HCT116 (cell line): ENCODE results near the gene TBX5. TPM values are rescaled to one million over a fixed set of nuclear protein-coding genes. Genes with fewer than 3 reads are reported as not detected.

Source experiments
- ATAC-seq: fragments of 200-7000 bp; cut with Tn5 transposase; 2 replicates; pipeline ENCODE4 v1.9.1; 2020; ENCODE audit warnings: mild to moderate bottlenecking, moderate library complexity
- BruUV-seq: library from RNA; stranded (reverse); fragments of 400-500 nt; replicated peaks from 2 replicates; lab custom pipeline; 2021; lab: Mats Ljungman, UMichigan
- CTCF ChIA-PET: fragments of 300-600 bp; sonication (Branson Sonifier 250); formaldehyde crosslinking; loops from one replicate; lab custom pipeline; 2021; ENCODE audit warnings: antibody characterized with exemption; lab: Charles Lee
- POLR2A ChIA-PET: fragments of 300-600, 350-600 bp; sonication (Branson Sonifier 250); formaldehyde crosslinking; loops from one replicate; lab custom pipeline; 2021; ENCODE audit warnings: antibody characterized with exemption; lab: Charles Lee
- RAD21 ChIA-PET, 2 experiments: fragments of 300-600 bp; sonication (Branson Sonifier 250); formaldehyde crosslinking; loops; one replicate each; lab custom pipeline; 2023; ENCODE audit warnings: low total read pairs in 2 of 2; ENCODE audit not compliant: uncharacterized antibody in 2 of 2, unreplicated experiment in 2 of 2, low non-redundant PET in 1 of 2; lab: Charles Lee
- DNase-seq: peaks from one replicate; pipeline ENCODE4 v3.0.0-alpha.2; 2010; ENCODE audit warnings: low read depth, low spot score
- H2AFZ ChIP-seq: fragments of 200-600 bp; shearing (Covaris generic), sonication (generic); 2 replicates; pipeline ENCODE4 v1.6.1; 2017; ENCODE audit warnings: low read depth, mixed run types, mixed read lengths, antibody characterized with exemption, low read length; ENCODE audit not compliant: poor library complexity, severe bottlenecking
- H3K27ac ChIP-seq: 2 replicates; pipeline ENCODE4 v1.5.1; 2012; ENCODE audit warnings: low read depth, low read length
- H3K27me3 ChIP-seq: fragments of 200-600 bp; sonication (generic); 2 replicates; pipeline ENCODE4 v1.6.1; 2016; ENCODE audit warnings: mixed run types, low read length, mixed read lengths; ENCODE audit not compliant: insufficient read depth
- H3K36me3 ChIP-seq, 2 experiments: fragments of 200-500 bp in 1 of 2; fragments of 200-600 bp in 1 of 2; sonication (Bioruptor generic) in 1 of 2; sonication (generic) in 1 of 2; 2 replicates each; pipeline versions ENCODE4 v1.5.1 to v1.6.1; 2014 to 2016; ENCODE audit warnings: low read length in 2 of 2, inconsistent platforms in 1 of 2, mixed read lengths in 1 of 2, mixed run types in 1 of 2; ENCODE audit not compliant: insufficient read depth in 2 of 2, control insufficient read depth in 1 of 2
- H3K4me1 ChIP-seq, 2 experiments: fragments of 200-600 bp in 1 of 2; sonication (generic) in 1 of 2; 2 replicates each; pipeline versions ENCODE4 v1.5.1 to v1.6.1; 2012 to 2017; ENCODE audit warnings: low read length in 2 of 2, inconsistent platforms in 1 of 2, mild to moderate bottlenecking in 1 of 2, mixed read lengths in 1 of 2, mixed run types in 1 of 2, moderate library complexity in 1 of 2; ENCODE audit not compliant: insufficient read depth in 2 of 2, control insufficient read depth in 1 of 2
- H3K4me2 ChIP-seq: fragments of 200-600 bp; sonication (generic); 2 replicates; pipeline ENCODE4 v1.6.1; 2017; ENCODE audit warnings: mixed run types, low read length, mixed read lengths
- H3K4me3 ChIP-seq, 2 experiments: fragments of 200-600 bp in 1 of 2; sonication (generic) in 1 of 2; replicated peaks in 1 of 2; 2 replicates each; pipeline ENCODE4 v1.5.1; 2011 to 2016; ENCODE audit warnings: low read length in 2 of 2, control low read depth in 1 of 2, low read depth in 1 of 2, mild to moderate bottlenecking in 1 of 2, mixed read lengths in 1 of 2, mixed run types in 1 of 2
- H3K79me2 ChIP-seq: fragments of 200-600 bp; sonication (generic); 2 replicates; pipeline ENCODE4 v1.6.1; 2017; ENCODE audit warnings: mild to moderate bottlenecking, mixed run types, low read length, moderate library complexity, mixed read lengths; ENCODE audit not compliant: insufficient read depth
- H3K9ac ChIP-seq: fragments of 200-600 bp; sonication (generic); 2 replicates; pipeline ENCODE4 v1.6.1; 2016; ENCODE audit warnings: low read length, mixed read lengths
- H3K9me2 ChIP-seq: fragments of 200-600 bp; sonication (generic), shearing (Covaris generic); 2 replicates; pipeline ENCODE4 v1.6.1; 2017; ENCODE audit warnings: mixed run types, mild to moderate bottlenecking, moderate library complexity; ENCODE audit not compliant: insufficient read depth
- H3K9me3 ChIP-seq, 2 experiments: fragments of 200-500 bp in 1 of 2; fragments of 200-600 bp in 1 of 2; sonication (Bioruptor generic) in 1 of 2; sonication (generic) in 1 of 2; 2 replicates each; pipeline ENCODE4 v1.6.1; 2014 to 2017; ENCODE audit warnings: low read length in 2 of 2, mixed read lengths in 2 of 2, inconsistent platforms in 1 of 2, low read depth in 1 of 2, mild to moderate bottlenecking in 1 of 2, mixed run types in 1 of 2, moderate library complexity in 1 of 2; ENCODE audit not compliant: control insufficient read depth in 1 of 2, insufficient read depth in 1 of 2
- H4K20me1 ChIP-seq: fragments of 200-600 bp; sonication (generic), shearing (Covaris generic); 2 replicates; pipeline ENCODE4 v1.6.1; 2017; ENCODE audit warnings: mixed run types, mild to moderate bottlenecking, moderate library complexity; ENCODE audit not compliant: insufficient read depth
- CEBPB ChIP-seq: IDR thresholded peaks from 2 replicates; pipeline ENCODE4 v1.6.1; 2012; ENCODE audit warnings: low read depth
- CTCF ChIP-seq, 3 experiments: fragments of 200-600 bp in 1 of 3; sonication (generic) in 1 of 3; IDR thresholded peaks in 2 of 3; conservative IDR thresholded peaks in 1 of 3; 2 replicates each; pipeline ENCODE4 v1.5.1; 2012 to 2017; ENCODE audit warnings: low read depth in 2 of 3, low read length in 2 of 3, antibody characterized with exemption in 1 of 3, borderline replicate concordance in 1 of 3, control low read depth in 1 of 3, mild to moderate bottlenecking in 1 of 3, mixed read lengths in 1 of 3, mixed run types in 1 of 3, moderate library complexity in 1 of 3; ENCODE audit not compliant: insufficient read depth in 1 of 3
- EGR1 ChIP-seq: IDR thresholded peaks from 2 replicates; pipeline ENCODE4 v1.6.1; 2012; ENCODE audit warnings: low read depth
- ELF1 ChIP-seq: IDR thresholded peaks from 2 replicates; pipeline ENCODE4 v1.6.1; 2012; ENCODE audit warnings: low read depth, borderline replicate concordance
- EZH2 ChIP-seq: fragments of 200-600 bp; sonication (generic); IDR thresholded peaks from 2 replicates; pipeline ENCODE4 v1.6.1; 2017; ENCODE audit warnings: antibody characterized with exemption, mixed run types
- FOSL1 ChIP-seq: IDR thresholded peaks from 2 replicates; pipeline ENCODE4 v1.6.1; 2012; ENCODE audit warnings: low read depth
- POLR2A ChIP-seq: IDR thresholded peaks from 2 replicates; pipeline ENCODE4 v1.7.0; 2011; ENCODE audit warnings: borderline replicate concordance; ENCODE audit not compliant: insufficient read depth, insufficient read length; ENCODE audit errors: extremely low read depth
- POLR2AphosphoS5 ChIP-seq: IDR thresholded peaks from 2 replicates; pipeline ENCODE4 v1.6.1; 2011; ENCODE audit warnings: mild to moderate bottlenecking, low read depth, low read length, moderate library complexity
- RAD21 ChIP-seq: IDR thresholded peaks from 2 replicates; pipeline ENCODE4 v1.6.1; 2012; ENCODE audit warnings: low read depth, mild to moderate bottlenecking
- SRF ChIP-seq: IDR thresholded peaks from 2 replicates; pipeline ENCODE4 v1.6.1; 2012; ENCODE audit warnings: low read depth
- TCF7L2 ChIP-seq: IDR thresholded peaks from 2 replicates; pipeline ENCODE4 v1.7.0; 2011; ENCODE audit warnings: borderline replicate concordance, inconsistent platforms; ENCODE audit not compliant: insufficient read depth, insufficient read length; ENCODE audit errors: extremely low read depth
- YY1 ChIP-seq: IDR thresholded peaks from 2 replicates; pipeline ENCODE4 v1.6.1; 2011; ENCODE audit warnings: low read length, low read depth, moderate library complexity, mild to moderate bottlenecking; ENCODE audit not compliant: insufficient replicate concordance; ENCODE audit errors: extremely low read depth
- intact Hi-C: fragments of 100-400 bp; cut with micrococcal nuclease; formaldehyde crosslinking; loops from 2 replicates; pipeline ENCODE4 v1.10.0; 2022
- total RNA-seq: library from RNA; stranded (reverse); gene quantifications from one replicate; pipeline ENCODE4 v1.2.1, GENCODE V29; 2021; ENCODE audit not compliant: unreplicated experiment

Gene TBX5
- total RNA-seq, 1 experiment from 2014 or later = 0.10 TPM

GRCh38 chr12:114396153-114396868 lies 9.6 kb downstream of the TBX5 start:
- Histone ChIP-seq H3K9me2 (no peaks in the 10 kb centered on the region), H3K27me3 (peaks cover 38% of the 10 kb centered on the region; the same call in 1 of the 2 replicates), H3K27ac (no peak overlapping the region), H3K79me2 (no peaks in the 10 kb centered on the region), H3K4me3 (no peak overlapping the region), H3K9me3 (no peaks in the 10 kb centered on the region), H3K36me3 (no peaks in the 10 kb centered on the region), H3K4me2 (no peak overlapping the region), H3K4me1 (peaks cover 0 to 7% of the 10 kb centered on the region in 2 experiments; a peak in 2 of 4 replicates), H3K9ac (no peak overlapping the region), H2AFZ (no peak overlapping the region), H4K20me1 (no peaks in the 10 kb centered on the region)
- TF ChIP-seq TCF7L2 (no peak), RAD21 (no peak), EGR1 (no peak), POLR2AphosphoS5 (no peak), ELF1 (no peak), POLR2A (no peak), SRF (no peak), YY1 (no peak), FOSL1 (no peak), CTCF (IDR thresholded peaks at IDR 0.05 in 2 of 3, conservative IDR thresholded peaks at IDR 0.05 in 1 of 3; ENCODE audit: borderline replicate concordance in 1 of 3, insufficient read depth in 1 of 3, low read depth in 2 of 3, low read length in 2 of 3) (no peak), CEBPB (no peak), EZH2 (no peak)
- intact Hi-C loops = no loop called here
- ChIA-PET POLR2A (no interaction called here), CTCF (no interaction called here), RAD21 (no interaction called here)
- BruUV-seq = no TSS peak
- DNase-seq (no peak), ATAC-seq (no peak)
